HCT116 (cell line): ENCODE measurements around the gene SIGLEC7. TPM values are rescaled to one million over a fixed set of nuclear protein-coding genes. Genes with fewer than 3 reads are reported as not detected.
A peak's percentile ranks its signal among the peaks of the same experiment; 100 is the strongest.

Source experiments
- ATAC-seq: fragments of 200-7000 bp; cut with Tn5 transposase; 2 replicates; pipeline ENCODE4 v1.9.1; 2020; ENCODE audit warnings: mild to moderate bottlenecking, moderate library complexity
- BruUV-seq: library from RNA; stranded (reverse); fragments of 400-500 nt; replicated peaks from 2 replicates; lab custom pipeline; 2021; lab: Mats Ljungman, UMichigan
- CTCF ChIA-PET: fragments of 300-600 bp; sonication (Branson Sonifier 250); formaldehyde crosslinking; loops from one replicate; lab custom pipeline; 2021; ENCODE audit warnings: antibody characterized with exemption; lab: Charles Lee
- POLR2A ChIA-PET: fragments of 300-600, 350-600 bp; sonication (Branson Sonifier 250); formaldehyde crosslinking; loops from one replicate; lab custom pipeline; 2021; ENCODE audit warnings: antibody characterized with exemption; lab: Charles Lee
- RAD21 ChIA-PET, 2 experiments: fragments of 300-600 bp; sonication (Branson Sonifier 250); formaldehyde crosslinking; loops; one replicate each; lab custom pipeline; 2023; ENCODE audit warnings: low total read pairs in 2 of 2; ENCODE audit not compliant: uncharacterized antibody in 2 of 2, unreplicated experiment in 2 of 2, low non-redundant PET in 1 of 2; lab: Charles Lee
- DNase-seq: peaks from one replicate; pipeline ENCODE4 v3.0.0-alpha.2; 2010; ENCODE audit warnings: low read depth, low spot score
- H2AFZ ChIP-seq: fragments of 200-600 bp; shearing (Covaris generic), sonication (generic); 2 replicates; pipeline ENCODE4 v1.6.1; 2017; ENCODE audit warnings: low read depth, mixed run types, mixed read lengths, antibody characterized with exemption, low read length; ENCODE audit not compliant: poor library complexity, severe bottlenecking
- H3K27ac ChIP-seq: 2 replicates; pipeline ENCODE4 v1.5.1; 2012; ENCODE audit warnings: low read depth, low read length
- H3K27me3 ChIP-seq: fragments of 200-600 bp; sonication (generic); 2 replicates; pipeline ENCODE4 v1.6.1; 2016; ENCODE audit warnings: mixed run types, low read length, mixed read lengths; ENCODE audit not compliant: insufficient read depth
- H3K36me3 ChIP-seq, 2 experiments: fragments of 200-500 bp in 1 of 2; fragments of 200-600 bp in 1 of 2; sonication (Bioruptor generic) in 1 of 2; sonication (generic) in 1 of 2; 2 replicates each; pipeline versions ENCODE4 v1.5.1 to v1.6.1; 2014 to 2016; ENCODE audit warnings: low read length in 2 of 2, inconsistent platforms in 1 of 2, mixed read lengths in 1 of 2, mixed run types in 1 of 2; ENCODE audit not compliant: insufficient read depth in 2 of 2, control insufficient read depth in 1 of 2
- H3K4me1 ChIP-seq, 2 experiments: fragments of 200-600 bp in 1 of 2; sonication (generic) in 1 of 2; 2 replicates each; pipeline versions ENCODE4 v1.5.1 to v1.6.1; 2012 to 2017; ENCODE audit warnings: low read length in 2 of 2, inconsistent platforms in 1 of 2, mild to moderate bottlenecking in 1 of 2, mixed read lengths in 1 of 2, mixed run types in 1 of 2, moderate library complexity in 1 of 2; ENCODE audit not compliant: insufficient read depth in 2 of 2, control insufficient read depth in 1 of 2
- H3K4me2 ChIP-seq: fragments of 200-600 bp; sonication (generic); 2 replicates; pipeline ENCODE4 v1.6.1; 2017; ENCODE audit warnings: mixed run types, low read length, mixed read lengths
- H3K4me3 ChIP-seq, 2 experiments: fragments of 200-600 bp in 1 of 2; sonication (generic) in 1 of 2; replicated peaks in 1 of 2; 2 replicates each; pipeline ENCODE4 v1.5.1; 2011 to 2016; ENCODE audit warnings: low read length in 2 of 2, control low read depth in 1 of 2, low read depth in 1 of 2, mild to moderate bottlenecking in 1 of 2, mixed read lengths in 1 of 2, mixed run types in 1 of 2
- H3K79me2 ChIP-seq: fragments of 200-600 bp; sonication (generic); 2 replicates; pipeline ENCODE4 v1.6.1; 2017; ENCODE audit warnings: mild to moderate bottlenecking, mixed run types, low read length, moderate library complexity, mixed read lengths; ENCODE audit not compliant: insufficient read depth
- H3K9ac ChIP-seq: fragments of 200-600 bp; sonication (generic); 2 replicates; pipeline ENCODE4 v1.6.1; 2016; ENCODE audit warnings: low read length, mixed read lengths
- H3K9me2 ChIP-seq: fragments of 200-600 bp; sonication (generic), shearing (Covaris generic); 2 replicates; pipeline ENCODE4 v1.6.1; 2017; ENCODE audit warnings: mixed run types, mild to moderate bottlenecking, moderate library complexity; ENCODE audit not compliant: insufficient read depth
- H3K9me3 ChIP-seq, 2 experiments: fragments of 200-500 bp in 1 of 2; fragments of 200-600 bp in 1 of 2; sonication (Bioruptor generic) in 1 of 2; sonication (generic) in 1 of 2; 2 replicates each; pipeline ENCODE4 v1.6.1; 2014 to 2017; ENCODE audit warnings: low read length in 2 of 2, mixed read lengths in 2 of 2, inconsistent platforms in 1 of 2, low read depth in 1 of 2, mild to moderate bottlenecking in 1 of 2, mixed run types in 1 of 2, moderate library complexity in 1 of 2; ENCODE audit not compliant: control insufficient read depth in 1 of 2, insufficient read depth in 1 of 2
- H4K20me1 ChIP-seq: fragments of 200-600 bp; sonication (generic), shearing (Covaris generic); 2 replicates; pipeline ENCODE4 v1.6.1; 2017; ENCODE audit warnings: mixed run types, mild to moderate bottlenecking, moderate library complexity; ENCODE audit not compliant: insufficient read depth
- CBX3 ChIP-seq: IDR thresholded peaks from 2 replicates; pipeline ENCODE4 v1.6.1; 2012; ENCODE audit warnings: low read depth
- CTCF ChIP-seq, 3 experiments: fragments of 200-600 bp in 1 of 3; sonication (generic) in 1 of 3; IDR thresholded peaks in 2 of 3; conservative IDR thresholded peaks in 1 of 3; 2 replicates each; pipeline ENCODE4 v1.5.1; 2012 to 2017; ENCODE audit warnings: low read depth in 2 of 3, low read length in 2 of 3, antibody characterized with exemption in 1 of 3, borderline replicate concordance in 1 of 3, control low read depth in 1 of 3, mild to moderate bottlenecking in 1 of 3, mixed read lengths in 1 of 3, mixed run types in 1 of 3, moderate library complexity in 1 of 3; ENCODE audit not compliant: insufficient read depth in 1 of 3
- EZH2 ChIP-seq: fragments of 200-600 bp; sonication (generic); IDR thresholded peaks from 2 replicates; pipeline ENCODE4 v1.6.1; 2017; ENCODE audit warnings: antibody characterized with exemption, mixed run types
- FOSL1 ChIP-seq: IDR thresholded peaks from 2 replicates; pipeline ENCODE4 v1.6.1; 2012; ENCODE audit warnings: low read depth
- JUND ChIP-seq: IDR thresholded peaks from 2 replicates; pipeline ENCODE4 v1.6.1; 2012
- RAD21 ChIP-seq: IDR thresholded peaks from 2 replicates; pipeline ENCODE4 v1.6.1; 2012; ENCODE audit warnings: low read depth, mild to moderate bottlenecking
- SIN3A ChIP-seq: IDR thresholded peaks from 2 replicates; pipeline ENCODE4 v1.6.1; 2012; ENCODE audit warnings: low read depth
- intact Hi-C: fragments of 100-400 bp; cut with micrococcal nuclease; formaldehyde crosslinking; loops from 2 replicates; pipeline ENCODE4 v1.10.0; 2022
- total RNA-seq: library from RNA; stranded (reverse); gene quantifications from one replicate; pipeline ENCODE4 v1.2.1, GENCODE V29; 2021; ENCODE audit not compliant: unreplicated experiment

Gene SIGLEC7
- total RNA-seq, 1 experiment from 2014 or later, result not detected

DNA sequence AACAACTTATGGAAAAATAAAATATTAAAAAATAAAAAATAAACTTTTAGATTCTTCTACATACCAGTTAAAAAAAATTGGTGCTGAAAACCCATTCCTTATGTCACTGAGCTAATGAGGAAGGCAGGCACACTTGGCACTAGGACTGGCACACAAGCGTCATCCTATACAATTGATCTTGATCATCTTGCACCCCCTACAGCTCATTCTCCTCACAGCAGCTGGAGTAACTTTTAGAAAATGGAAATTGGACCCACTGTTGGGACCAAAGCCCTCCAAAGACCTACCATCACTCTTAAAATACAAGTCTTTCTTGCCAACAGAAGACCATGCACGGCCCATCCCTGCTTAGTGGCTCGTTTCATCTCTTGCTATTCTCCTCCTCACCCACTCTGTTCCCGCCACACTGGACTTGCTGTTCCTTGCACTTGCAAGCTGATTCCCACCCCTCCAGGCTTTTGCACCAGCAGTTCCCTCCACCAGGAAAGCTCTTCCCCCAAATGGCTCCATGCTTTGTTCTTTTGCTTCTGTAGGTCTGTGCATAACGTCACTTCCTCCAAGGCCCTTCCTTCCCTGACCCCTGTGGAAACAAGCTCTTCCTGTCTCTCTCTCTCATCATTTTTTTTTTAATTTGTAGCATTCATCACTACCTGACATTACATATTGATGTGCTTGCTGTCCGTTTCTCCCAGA lies 45.5 kb upstream of the SIGLEC7 start:
- peaks cover 2 to 6% of the 10 kb centered on the region in 2 experiments; a peak in 2 of 4 replicates for H3K4me1 ChIP-seq
- no peaks in the 10 kb centered on the region for H3K79me2 ChIP-seq
- CTCF ChIA-PET, result interaction anchor here (0.7 to 6.3 kb wide), 24 partner anchors 9 to 559 kb away, joined by 3 to 140 read pairs (median 3); partner anchors contain the start of genes KLK10, KLK7 and KLK8
- no peak overlapping the region for H3K27ac ChIP-seq
- no peaks in the 10 kb centered on the region for H4K20me1 ChIP-seq
- H3K27me3 ChIP-seq, result no peaks in the 10 kb centered on the region
- TF ChIP-seq CBX3 (no peak), EZH2 (no peak), FOSL1 (no peak), JUND (no peak), CTCF (IDR thresholded peaks at IDR 0.05 in 2 of 3, conservative IDR thresholded peaks at IDR 0.05 in 1 of 3; ENCODE audit: borderline replicate concordance in 1 of 3, insufficient read depth in 1 of 3, low read depth in 2 of 3, low read length in 2 of 3) (peak; percentile 49 to 61 (median 54); a peak in 5 of 6 replicates), SIN3A (no peak), RAD21 (peak; percentile 69)
- no peak overlapping the region for H3K4me3 ChIP-seq
- DNase-seq (peak; percentile 21), ATAC-seq (peak; percentile 62)
- RAD21 ChIA-PET, result interaction anchor here (0.8 to 1.7 kb wide), 6 partner anchors 75 to 175 kb away, joined by 3 to 10 read pairs (median 4); no protein-coding TSS in a partner anchor
- no peak overlapping the region for H2AFZ ChIP-seq
- H3K9me2 ChIP-seq, result no peaks in the 10 kb centered on the region
- H3K9ac ChIP-seq, result no peak overlapping the region
- peaks cover 0 to 5% of the 10 kb centered on the region in 2 experiments; a peak in 1 of 4 replicates for H3K36me3 ChIP-seq
- POLR2A ChIA-PET, result interaction anchor here (0.6 to 1.7 kb wide), 4 partner anchors 75 to 768 kb away, joined by 3 to 7 read pairs (median 4); partner anchors contain the start of gene KLK10
- no peak overlapping the region for H3K4me2 ChIP-seq
- H3K9me3 ChIP-seq, result no peaks in the 10 kb centered on the region
- BruUV-seq, result TSS peak; percentile 18
- intact Hi-C loops, result loop anchor here (2.0 to 10.0 kb wide), 5 partner anchors 166 to 732 kb away; partner anchors contain the start of gene NAPSA
